HG03280 (cell line): ENCODE measurements around the gene C11orf97.
"Not testable (repeated sequence)": the region's sequence is repeated elsewhere in the genome, so short reads cannot be mapped to it uniquely, and the experiment has no call there.

Source experiments
- ATAC-seq: cut with Tn5 transposase; IDR thresholded peaks from one replicate; pipeline ENCODE4 v1.9.1; 2021; ENCODE audit warnings: mild to moderate bottlenecking, moderate library complexity; ENCODE audit not compliant: unreplicated experiment

The C11orf97 gene

GRCh38 chr11:94511932-94512781 is at the start of gene C11orf97:
C11orf97 (plus strand) TSS chr11:94512461; CDS start chr11:94512529, 68 bp downstream.
- ATAC-seq = peak; percentile 75

GRCh38 chr11:94469416-94469815 is 42.8 kb upstream of the C11orf97 start:
- ATAC-seq = peak; percentile 81

- ATAC-seq = peak; percentile 80
These were observed 39.1 kb upstream of the C11orf97 start for GRCh38 chr11:94472916-94473799.

GRCh38 chr11:94477624-94478023 is 34.6 kb upstream of the C11orf97 start:
- ATAC-seq = no peak

GRCh38 chr11:94481342-94481741 is 30.9 kb upstream of the C11orf97 start:
- ATAC-seq = no peak

- no peak for ATAC-seq
These were observed 26.2 kb upstream of the C11orf97 start for GRCh38 chr11:94486068-94486467.

GRCh38 chr11:94493281-94494125 is 18.8 kb upstream of the C11orf97 start, which contains the start of the genes ANKRD49 and MRE11:
ANKRD49 (plus strand) TSS chr11:94493984; CDS start chr11:94496694, 2,710 bp downstream.
MRE11 (minus strand) TSS chr11:94493844; CDS start chr11:94492801, 1,043 bp downstream.
- peak; percentile 100 for ATAC-seq

- ATAC-seq = peak; percentile 59
These were observed 18.1 kb upstream of the C11orf97 start for GRCh38 chr11:94494126-94494680.

- ATAC-seq = no peak
These were observed 12.1 kb upstream of the C11orf97 start for GRCh38 chr11:94500181-94500580.

- no peak for ATAC-seq
These were observed 10.7 kb upstream of the C11orf97 start for GRCh38 chr11:94501522-94501921.

- ATAC-seq = no peak
These were observed 7.5 kb upstream of the C11orf97 start for GRCh38 chr11:94504689-94505293.

GRCh38 chr11:94506513-94506912 is 5.7 kb upstream of the C11orf97 start:
- ATAC-seq = not testable (repeated sequence)

- no peak for ATAC-seq
These were observed 4.8 kb upstream of the C11orf97 start for GRCh38 chr11:94507485-94507884.

- no peak for ATAC-seq
These were observed 830 bp downstream of the C11orf97 start for GRCh38 chr11:94513091-94513490.

GRCh38 chr11:94515398-94515797 is 3.1 kb downstream of the C11orf97 start:
- no peak for ATAC-seq

- no peak for ATAC-seq
These were observed 4.5 kb downstream of the C11orf97 start for GRCh38 chr11:94516725-94517124.

- no peak for ATAC-seq
These were observed 6.0 kb downstream of the C11orf97 start for GRCh38 chr11:94518300-94518699.

GRCh38 chr11:94519478-94520084 is 7.3 kb downstream of the C11orf97 start:
- ATAC-seq = no peak

- ATAC-seq = peak; percentile 52
These were observed 9.4 kb downstream of the C11orf97 start for GRCh38 chr11:94521684-94522083.
